Inflammatory macrophage (primary cell): ENCODE results near the gene EFHD2.

ENCODE experiments used
- DNase-seq, 2 donors: peaks; one replicate each; pipeline ENCODE4 v3.0.0-alpha.2; 2020 to 2022

EFHD2 gene

DNA sequence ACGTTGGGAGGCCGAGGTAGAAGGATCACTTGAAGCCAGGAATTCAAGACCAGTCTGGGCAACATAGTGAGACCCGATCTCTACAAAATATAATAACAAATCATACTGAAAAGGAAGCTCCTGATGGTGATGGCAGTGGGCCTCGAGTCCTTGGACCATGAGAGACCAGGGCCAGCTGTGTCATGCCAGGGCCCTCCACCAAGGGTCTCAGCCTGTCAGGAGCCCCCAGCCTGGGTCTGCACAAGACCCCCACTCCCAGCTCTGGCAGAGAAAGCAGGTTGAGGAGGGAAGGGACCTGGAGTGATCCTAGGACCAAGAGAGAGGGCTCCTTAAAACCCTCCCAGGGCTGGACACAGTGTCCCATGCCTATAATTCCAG is 21.9 kb downstream of the EFHD2 start:
- DNase-seq: no peak

DNA sequence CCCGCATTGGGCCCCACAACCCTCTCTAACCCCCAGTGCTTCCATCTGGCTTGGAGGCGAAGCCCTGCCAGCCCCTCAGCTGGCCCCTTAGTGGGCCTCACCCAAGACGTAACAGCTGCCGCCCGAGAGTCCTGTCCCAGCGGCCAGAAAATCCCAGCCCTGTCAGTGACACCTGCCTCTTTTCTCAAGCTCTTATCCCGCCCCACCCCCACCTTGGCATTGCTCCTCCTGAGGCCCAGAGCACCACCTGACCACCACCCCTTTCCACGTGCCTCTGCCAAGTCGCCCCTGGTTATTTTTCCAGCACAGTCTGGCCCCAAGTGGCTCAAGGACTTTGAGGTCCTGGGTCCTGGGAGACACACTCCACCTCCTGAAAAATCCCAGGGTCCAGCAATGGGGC is 22.6 kb downstream of the EFHD2 start:
- no peak for DNase-seq

DNA sequence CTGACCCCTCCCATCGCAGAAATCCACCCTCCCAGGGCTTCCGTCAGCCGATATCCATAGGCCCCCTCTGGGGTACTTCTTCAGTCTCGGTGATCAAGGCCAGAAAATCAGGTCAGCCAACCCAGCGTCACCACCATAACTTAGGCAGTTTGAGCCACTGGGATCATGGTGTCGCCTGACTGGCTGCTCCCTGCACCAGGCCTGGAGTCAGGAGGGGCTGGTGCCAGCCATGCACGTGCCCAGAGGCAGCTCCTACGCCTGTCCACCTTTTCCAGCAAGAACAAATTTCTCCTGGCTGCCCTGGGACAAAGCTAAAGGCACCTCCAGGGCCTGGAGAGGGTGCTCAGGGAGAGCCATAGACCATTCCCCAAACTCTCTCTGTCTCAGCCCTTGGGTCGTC is 23.8 kb downstream of the EFHD2 start:
- no peak for DNase-seq

DNA sequence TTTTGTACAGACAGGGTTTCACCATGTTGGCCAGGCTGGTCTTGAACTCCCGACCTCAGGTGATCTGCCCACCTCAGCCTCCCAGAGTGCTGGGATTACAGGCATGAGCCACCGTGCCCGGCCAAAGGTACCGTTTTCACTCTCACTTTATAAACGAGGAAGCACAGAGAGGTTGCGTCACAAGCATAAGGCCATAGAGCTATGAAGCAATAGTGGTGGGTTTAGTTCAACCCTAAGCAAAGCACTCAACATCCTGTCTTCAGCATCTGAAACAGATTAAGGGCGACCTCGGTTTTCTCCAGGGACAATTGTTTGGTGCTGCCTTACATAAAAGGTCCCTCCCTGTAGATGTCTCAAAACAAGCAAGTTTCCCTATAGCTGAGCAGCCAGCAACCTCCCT is 25.1 kb downstream of the EFHD2 start:
- peak; percentile 86 to 92 for DNase-seq

DNA sequence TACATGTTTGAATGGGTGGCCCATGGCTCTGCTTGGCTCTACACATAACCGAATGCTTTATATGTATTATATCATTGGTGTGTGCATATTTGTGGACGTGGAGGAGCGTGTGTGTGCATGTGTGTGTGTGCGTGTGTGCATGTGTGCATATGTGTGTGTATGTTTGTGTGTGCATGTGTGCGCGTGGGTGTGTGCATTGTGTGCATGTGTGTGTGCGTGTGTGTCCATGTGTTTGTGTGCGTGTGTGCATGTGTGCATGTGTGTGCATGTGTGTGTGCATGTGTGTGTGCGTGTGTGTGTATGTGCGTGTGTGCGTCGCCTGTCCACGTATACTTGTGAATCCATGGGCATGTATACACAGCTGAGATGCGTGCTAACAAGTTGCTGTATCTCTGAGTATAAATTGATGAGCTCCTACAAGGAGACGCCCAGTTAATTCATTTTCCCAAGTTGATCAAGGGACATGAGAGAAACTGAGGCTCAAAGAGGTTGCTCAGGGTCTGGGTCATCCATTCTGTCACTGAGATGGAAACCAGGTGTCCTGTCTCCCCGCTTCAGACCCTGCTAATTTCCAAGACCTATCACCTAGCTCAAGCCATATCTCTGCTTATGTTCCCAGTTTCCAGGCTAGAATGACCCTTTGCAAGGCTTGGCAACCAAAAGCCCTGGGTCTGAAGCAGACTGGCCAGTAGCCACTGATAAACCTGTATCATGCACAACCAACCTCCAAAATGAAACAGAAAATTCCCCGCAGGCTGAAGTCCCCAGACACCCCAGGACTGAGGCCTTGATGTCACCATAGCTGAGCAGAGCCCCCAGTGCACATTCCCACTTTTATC is 25.8 kb downstream of the EFHD2 start:
- DNase-seq: no peak

DNA sequence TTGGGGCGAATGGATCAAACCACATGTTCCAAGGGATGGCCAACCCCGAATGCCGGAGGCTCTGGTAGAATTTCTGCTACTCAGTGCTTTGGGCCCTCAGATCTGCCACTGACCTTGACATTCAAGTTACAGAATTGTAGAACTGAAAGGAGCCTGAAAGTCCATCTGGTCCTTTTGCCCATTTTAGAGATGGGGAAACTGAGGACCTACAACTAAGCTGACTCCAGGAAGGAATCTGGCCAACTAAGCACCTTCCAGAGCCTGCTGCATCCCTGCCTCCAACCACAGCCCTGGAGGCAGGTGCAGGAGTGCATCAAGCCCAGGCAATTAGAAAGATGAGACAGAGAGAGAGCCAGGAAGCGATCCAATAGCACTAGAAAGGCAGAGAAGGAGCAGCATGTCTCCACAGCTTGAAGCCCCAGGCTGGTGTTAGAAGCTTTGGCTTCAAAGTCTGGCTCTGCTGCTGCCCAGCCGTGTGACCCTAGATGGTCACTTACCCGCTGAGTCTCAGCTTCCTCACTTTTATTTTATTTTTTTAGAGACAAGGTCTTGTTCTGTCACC is 27.3 kb downstream of the EFHD2 start:
- DNase-seq: no peak

DNA sequence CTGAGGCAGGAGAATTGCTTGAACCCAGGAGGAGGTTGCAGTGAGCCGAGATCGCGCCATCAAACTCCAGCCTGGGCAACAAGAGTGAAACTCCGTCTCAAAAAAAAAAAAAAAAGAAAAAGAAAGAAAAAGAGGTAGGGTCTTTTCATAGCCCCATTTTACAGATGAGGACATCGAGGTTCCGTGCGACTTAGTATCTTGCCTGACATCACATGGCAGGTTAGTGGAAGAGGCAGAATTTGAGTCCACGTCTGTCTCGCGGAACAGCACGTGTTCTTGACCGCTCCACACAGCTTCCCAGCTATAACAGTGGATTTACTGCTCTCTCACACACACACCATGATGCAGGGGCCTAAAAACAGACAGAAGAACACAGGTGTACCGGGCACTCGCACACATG is 29.6 kb downstream of the EFHD2 start:
- no peak for DNase-seq

DNA sequence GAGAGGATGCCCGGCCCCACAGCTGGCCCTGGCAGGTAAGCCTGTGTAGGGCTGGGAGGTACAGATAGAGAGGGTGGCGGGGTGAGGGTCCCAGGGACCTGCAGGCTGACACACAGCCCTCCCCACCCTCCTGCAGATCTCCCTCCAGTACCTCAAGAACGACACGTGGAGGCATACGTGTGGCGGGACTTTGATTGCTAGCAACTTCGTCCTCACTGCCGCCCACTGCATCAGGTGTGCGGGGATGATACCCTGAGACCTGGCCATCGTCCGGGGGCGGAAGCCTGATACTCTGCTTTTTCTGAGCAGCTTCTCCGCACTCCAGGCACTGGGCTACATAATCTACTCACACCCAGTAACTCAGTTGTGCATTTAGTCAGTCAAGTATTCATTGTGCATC is 30.7 kb downstream of the EFHD2 start:
- DNase-seq: no peak

DNA sequence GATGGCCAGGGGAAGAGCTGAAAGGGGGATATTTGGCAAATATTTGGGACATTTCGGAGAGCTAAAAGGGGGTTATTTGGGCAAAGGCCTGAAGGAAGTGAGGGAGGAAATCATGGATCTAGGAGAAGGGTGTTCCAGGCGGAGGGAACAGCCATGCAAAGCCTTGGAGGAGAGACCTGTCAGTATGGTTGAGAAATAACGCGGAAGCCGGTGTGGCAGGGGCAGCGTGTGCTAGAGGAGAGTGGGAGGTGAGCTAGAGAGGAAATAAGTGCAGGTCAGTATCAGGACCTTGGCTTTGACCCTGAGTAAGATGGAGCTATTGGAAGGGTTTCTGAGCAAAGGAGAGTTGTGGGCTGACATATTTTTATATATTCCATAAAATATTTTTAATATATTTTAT is 31.6 kb downstream of the EFHD2 start:
- DNase-seq: no peak

DNA sequence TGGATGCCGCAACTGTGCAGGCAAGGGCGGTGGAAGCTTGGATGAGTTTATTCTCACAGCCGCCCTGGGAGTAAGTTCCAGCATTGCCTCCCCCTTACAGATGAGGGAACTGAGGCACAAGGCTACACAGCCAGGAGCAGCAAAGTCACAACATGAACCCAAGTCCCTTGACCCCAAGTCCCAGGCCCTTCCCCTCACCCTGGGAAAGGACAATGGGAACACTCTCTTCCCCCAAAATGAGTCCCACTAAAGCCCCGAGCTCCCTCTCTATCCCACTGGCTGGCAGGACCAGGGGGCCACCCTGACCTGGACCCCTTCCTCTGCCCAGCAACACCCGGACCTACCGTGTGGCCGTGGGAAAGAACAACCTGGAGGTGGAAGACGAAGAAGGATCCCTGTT is 32.4 kb downstream of the EFHD2 start:
- no peak for DNase-seq

DNA sequence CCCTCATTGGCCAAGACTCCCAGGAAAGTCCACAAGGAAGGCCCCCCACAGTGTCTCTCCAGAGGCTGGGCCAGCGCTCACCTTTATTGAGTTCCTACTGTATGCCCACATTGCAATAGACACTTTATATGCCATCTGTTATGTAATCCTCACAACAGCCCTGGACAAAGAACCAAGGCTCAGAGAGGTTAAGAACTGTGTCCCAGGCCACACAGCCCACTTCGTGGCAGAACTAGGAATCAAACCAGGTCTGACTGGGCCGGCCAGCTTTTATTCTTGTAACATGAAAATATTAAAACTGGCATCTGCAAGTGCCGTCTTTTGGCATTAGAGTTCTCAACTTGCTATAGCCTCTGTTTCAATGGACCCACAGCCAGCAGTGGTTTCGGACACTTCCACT is 33.1 kb downstream of the EFHD2 start:
- no peak for DNase-seq

DNA sequence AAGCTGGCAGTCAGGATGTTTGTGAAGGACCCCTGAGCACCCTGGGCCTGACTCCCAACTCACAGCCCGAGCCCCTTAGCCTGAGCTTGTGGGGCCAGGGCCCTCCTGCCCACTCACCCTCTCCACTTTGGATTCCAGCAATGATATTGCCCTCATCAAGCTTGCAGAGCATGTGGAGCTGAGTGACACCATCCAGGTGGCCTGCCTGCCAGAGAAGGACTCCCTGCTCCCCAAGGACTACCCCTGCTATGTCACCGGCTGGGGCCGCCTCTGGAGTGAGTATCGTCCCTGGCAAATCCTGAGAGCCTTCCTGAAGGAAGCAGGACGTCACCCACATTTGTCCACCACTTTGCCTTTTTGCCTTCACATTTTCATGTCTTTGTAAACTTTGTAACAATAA is 33.6 kb downstream of the EFHD2 start:
- DNase-seq: no peak

DNA sequence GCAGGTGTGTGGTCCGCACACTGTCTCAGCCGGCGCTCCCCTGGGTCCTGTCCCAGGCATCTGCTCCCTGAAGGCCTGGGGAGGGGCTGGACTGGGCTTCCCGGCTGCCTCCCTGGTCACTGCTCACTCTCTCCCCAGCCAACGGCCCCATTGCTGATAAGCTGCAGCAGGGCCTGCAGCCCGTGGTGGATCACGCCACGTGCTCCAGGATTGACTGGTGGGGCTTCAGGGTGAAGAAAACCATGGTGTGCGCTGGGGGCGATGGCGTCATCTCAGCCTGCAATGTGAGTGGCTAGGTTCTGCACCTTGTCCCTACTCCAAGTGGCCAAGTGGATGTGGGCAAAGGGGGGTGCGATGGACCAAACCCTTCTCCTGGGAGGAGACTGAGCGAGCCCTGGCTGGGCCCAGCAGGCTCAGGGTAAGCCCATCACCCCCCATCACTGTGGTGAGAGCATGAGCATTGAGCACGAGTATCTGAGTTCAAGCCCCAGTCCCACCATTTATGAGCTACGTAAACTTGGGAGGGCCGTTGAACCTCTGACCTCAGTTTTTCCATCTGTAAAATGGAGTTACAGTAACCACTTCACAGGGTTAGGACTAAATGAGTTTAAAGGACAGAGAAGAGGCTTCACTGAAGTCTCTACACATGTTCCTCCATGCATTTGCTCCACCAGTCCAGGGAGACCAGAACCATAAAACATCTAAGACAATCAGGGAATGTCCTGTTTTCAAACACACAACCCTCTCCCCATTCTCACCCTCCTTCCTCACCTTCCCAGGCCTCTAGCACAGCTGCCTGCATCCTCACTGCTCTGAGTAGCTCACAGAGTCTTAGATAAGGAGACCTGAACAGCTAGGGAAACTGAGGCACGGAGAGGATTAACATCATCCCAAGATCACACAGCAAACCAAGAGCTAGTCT is 35.0 kb downstream of the EFHD2 start:
- DNase-seq: no peak

DNA sequence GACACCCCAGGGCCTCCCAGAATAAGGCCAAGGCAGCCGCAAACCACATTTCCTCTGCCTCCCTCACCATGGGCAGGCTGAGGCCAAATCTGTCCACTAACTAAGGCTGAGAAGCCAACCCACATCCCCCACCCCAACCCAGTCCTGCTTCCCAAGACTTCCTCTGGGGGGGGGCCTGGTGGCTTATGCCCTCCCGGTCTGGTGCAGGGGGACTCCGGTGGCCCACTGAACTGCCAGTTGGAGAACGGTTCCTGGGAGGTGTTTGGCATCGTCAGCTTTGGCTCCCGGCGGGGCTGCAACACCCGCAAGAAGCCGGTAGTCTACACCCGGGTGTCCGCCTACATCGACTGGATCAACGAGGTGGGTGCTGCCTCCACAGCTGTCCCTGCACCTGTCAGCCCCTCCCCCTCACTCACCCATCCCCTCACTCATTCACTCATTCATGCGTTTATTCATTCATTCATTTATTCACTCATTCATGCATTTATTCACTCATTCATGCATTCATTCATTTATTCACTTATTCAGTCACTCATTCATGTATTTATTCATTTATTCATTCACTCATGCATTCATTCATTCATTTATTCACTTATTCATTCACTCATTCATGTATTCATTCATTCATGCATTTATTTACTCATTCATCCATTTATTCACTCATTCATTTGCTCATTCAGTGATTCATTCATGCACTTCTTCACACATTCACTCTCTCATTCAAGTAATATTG is 35.9 kb downstream of the EFHD2 start:
- no peak for DNase-seq

DNA sequence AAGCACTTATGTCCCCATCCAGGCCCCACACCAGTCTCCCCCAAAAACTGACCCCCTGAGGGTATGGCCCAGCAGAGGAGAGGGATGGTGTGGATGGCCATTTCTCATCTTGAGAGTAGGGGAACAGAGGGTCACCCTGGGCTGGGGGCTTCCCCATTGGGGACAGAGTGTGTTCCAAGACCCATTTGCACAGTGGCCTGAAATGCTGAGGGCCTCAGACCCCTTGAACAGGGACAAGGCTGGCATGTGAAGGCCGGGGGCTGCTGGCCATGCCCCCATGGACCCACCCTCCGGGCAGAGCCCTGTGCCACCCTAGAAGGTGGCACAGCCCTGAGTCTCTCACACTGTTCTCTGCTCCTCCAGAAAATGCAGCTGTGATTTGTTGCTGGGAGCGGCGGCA is 36.5 kb downstream of the EFHD2 start:
- no peak for DNase-seq

DNA sequence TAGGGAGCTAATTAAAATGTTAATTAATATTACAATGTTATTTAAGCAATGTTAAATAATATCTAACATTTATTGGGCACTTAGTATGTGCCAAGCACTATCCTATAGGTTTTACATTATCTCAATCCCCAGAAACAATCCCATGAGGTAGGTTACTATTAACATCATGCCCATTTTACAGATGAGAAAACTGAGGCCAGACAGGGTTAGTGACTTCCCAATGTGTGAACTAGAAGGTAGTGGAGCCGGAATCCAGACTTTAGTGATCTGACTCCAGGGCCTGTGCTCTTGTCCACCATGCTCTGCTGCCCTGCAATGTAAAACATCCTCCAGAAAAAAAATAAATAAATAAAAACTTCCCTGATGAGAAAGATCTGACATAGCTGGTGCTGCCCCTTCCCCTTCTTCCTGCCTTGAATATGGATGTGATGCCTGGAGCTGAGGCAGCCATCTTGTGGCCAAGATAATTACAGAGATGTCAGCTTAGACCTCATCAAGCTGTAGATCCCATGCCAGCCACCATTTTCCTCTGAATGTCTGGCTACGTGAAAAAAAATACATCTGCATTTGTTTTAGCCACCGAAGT is 39.3 kb downstream of the EFHD2 start:
- DNase-seq: no peak

DNA sequence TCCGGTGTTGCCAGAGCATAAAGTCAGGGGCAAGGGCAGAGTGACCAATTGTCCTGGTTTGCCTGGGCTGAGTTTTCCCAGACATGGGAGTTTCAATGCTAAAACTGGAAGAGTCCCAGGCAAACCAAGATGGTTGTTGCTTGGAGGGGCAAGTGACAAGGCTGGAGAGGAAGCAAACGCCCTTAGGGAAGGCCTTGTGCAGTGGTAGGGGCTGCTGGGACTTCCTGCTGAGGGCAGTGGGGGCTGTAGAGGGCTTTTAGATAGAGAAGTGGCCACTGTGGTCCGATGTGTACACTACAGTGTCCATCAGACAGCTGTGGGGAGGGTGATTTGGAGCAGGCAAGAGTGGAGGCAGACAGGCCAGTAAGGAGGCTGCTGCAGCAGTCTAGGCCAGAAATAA is 39.9 kb downstream of the EFHD2 start:
- DNase-seq: no peak

DNA sequence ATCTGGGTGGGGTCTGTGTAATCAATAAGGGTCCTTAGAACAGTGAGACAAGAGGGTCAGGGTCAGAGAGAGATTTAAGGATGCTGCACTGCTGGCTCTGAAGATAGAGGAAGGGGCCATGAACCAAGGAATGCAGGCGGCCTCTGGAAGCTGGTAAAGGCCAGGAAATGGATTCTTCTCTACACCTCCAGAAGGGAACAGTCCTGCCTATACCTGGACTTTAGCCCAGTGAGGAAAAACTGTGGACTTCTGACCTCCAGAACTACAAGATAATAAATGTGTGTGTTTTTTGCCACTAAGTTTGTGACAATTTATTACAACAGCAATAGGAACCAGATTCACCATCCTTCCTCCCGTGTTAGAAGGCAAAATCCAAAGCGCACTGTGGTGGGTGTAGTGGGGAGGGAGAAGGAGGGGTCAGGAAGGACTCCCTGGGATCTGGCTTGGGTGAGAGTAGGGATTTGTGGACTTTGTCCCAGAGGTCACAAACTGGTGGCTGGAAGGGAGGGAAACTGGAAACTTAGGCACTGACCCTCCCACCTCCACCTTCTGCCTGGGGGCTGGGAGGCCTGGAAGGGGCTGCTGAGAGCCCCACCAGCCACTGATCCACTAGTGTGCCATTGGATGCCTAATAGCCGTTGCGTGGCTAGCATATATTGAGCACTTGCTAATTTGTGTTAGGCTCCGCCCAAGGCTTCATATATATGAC is 41.5 kb downstream of the EFHD2 start:
- no peak for DNase-seq

DNA sequence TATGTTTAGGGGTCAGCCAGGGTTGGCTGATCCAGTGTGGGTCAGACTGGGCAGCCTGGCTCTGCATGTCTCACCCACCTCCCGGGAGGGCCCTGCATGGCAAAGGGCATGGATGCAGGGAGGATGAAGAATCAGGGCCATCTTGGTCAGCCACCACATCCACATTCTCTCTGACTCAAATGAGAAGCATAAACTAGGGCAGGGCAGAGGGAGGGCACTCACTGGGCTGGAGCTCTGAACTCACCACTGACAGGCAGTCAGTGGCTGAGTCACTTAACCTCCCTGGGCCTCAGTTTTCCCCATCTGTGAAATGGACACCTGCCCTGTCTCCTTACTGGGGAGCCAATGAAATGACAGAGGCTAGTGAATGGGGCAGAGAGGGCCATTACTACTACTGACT is 42.5 kb downstream of the EFHD2 start:
- DNase-seq: no peak

DNA sequence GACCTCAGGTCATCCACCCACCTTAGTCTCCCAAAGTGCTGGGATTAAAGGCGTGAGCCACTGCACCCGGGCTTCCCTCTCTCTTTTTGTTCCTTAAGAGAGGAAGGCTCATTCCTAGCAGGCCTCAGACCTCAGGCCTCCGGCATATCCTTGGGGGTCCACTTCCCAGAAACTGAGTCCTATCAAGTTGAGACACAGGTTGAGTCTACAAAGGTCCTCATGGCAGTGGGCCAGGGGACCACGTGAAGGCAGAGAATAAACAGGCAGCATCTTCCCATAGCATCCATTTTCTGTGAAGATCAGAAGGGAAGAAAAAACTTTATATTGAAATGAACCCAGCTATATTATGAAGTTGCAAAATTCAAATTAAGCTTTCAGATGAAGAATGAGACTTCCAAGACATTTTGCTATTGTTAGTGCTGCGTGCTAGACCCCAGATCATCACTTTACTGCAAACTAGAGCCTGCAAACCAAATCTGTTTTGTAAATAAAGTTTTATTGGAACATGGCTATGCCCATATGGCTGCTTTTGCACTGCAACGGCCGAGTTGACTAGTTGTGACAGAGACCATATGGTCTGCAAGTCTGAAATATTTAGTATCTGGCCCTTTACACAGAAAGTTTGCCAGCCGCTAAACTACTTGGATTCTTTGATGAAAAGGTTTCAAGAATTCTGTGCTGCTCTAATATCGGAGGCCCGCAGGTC is 43.3 kb downstream of the EFHD2 start:
- no peak for DNase-seq

DNA sequence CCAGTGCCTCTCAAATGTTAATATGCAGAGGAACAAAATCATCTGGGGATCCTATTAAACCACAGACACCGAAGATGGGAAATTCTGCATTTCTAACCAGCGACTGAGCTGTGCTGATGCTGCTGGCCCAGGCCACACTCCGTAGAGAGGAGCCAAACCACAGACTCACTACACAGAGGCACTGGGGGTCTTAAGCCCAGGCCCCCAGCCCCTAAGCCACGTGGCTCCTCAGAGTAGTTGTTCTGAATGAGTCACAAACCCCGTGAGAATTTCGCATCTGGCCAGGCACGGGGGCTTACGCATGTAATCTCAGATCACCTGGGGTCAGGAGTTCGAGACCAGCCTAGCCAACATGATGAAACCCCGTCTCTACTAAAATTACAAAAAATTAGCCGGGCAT is 44.0 kb downstream of the EFHD2 start:
- no peak for DNase-seq
